Astrocyte of the cerebellum (primary cell): ENCODE measurements around the gene SLFN5.

Experiments used
- DNase-seq: peaks from one replicate; pipeline ENCODE4 v3.0.0-alpha.2; 2011; ENCODE audit warnings: low read depth
- H3K4me3 ChIP-seq: 2 replicates; pipeline ENCODE4 v1.5.1; 2011; ENCODE audit warnings: mild to moderate bottlenecking, low read depth, low read length, moderate library complexity
- in situ Hi-C: cut with HindIII; loops from 2 replicates; pipeline ENCODE4 v1.10.0; 2017; ENCODE audit warnings: low sequenced_read_pairs
- TF ChIP-seq, protein P1 (sequence below): IDR thresholded peaks from 2 replicates; pipeline ENCODE4 v1.5.1; 2012; ENCODE audit warnings: low read length, low read depth, moderate library complexity, mild to moderate bottlenecking; ENCODE audit errors: missing control alignments

Gene SLFN5

DNA sequence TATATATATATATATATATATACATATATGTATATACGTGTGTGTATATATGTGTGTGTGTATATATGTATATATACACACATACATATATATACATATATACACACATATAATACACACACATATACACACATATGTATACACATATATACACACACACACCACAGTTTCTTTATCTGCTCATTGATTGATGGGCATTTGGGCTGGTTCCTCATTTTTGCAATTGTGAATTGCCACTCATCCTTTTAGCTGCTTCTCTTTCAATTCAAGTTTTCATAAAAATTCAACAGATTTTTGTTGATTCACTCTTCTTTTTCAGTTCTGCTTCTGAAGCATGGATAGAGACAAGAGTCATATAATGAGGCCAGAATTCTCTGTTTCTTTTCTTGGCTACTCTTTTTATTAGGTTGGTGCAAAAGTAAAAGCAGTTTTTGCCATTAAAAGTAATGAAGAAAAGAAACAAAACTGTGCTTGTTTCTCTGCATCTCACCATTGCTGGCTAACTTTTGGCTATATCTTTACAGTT is 44.5 kb downstream of the SLFN5 start:
- TF ChIP-seq, protein P1, sequence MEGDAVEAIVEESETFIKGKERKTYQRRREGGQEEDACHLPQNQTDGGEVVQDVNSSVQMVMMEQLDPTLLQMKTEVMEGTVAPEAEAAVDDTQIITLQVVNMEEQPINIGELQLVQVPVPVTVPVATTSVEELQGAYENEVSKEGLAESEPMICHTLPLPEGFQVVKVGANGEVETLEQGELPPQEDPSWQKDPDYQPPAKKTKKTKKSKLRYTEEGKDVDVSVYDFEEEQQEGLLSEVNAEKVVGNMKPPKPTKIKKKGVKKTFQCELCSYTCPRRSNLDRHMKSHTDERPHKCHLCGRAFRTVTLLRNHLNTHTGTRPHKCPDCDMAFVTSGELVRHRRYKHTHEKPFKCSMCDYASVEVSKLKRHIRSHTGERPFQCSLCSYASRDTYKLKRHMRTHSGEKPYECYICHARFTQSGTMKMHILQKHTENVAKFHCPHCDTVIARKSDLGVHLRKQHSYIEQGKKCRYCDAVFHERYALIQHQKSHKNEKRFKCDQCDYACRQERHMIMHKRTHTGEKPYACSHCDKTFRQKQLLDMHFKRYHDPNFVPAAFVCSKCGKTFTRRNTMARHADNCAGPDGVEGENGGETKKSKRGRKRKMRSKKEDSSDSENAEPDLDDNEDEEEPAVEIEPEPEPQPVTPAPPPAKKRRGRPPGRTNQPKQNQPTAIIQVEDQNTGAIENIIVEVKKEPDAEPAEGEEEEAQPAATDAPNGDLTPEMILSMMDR = no peak
- H3K4me3 ChIP-seq = no peak overlapping the region
- DNase-seq = no peak
- in situ Hi-C loops = no loop called here

DNA sequence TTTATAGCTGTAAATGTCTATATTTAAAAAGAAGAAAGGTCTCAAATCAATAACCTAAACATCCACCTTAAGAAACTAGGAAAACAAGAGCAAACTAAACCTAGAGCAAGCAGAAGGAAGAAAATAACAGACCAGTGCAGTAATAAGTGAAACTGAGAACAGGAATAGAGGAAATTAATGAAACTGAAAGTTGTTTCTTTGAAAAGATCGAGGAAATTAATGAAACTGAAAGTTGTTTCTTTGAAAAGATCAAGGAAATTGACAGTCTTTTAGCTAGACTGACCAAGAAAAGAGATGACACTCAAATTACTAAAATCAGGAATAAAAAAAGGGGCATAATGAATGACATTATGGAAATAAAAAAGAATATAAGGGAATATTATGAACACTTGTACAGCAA is 46.4 kb downstream of the SLFN5 start:
- in situ Hi-C loops = no loop called here
- DNase-seq = no peak
- no peak overlapping the region for H3K4me3 ChIP-seq

DNA sequence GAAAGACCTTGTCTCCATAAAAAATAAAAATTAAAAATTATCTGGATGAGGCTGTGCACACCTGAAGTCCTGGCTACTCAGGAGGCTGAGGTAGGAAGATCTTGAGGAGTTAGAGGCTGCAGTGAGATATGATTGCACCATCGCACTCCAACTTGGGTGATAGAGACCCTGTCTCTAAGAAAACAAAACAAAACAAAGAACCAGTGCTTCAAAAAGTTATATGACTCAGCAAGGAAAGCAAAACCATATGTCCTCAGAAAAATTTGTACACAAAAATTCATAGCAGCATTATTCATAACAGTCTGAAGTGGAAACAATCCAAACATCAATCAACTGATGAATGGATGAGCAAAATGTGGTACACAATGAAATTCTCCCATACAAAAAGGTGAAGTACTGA is 48.9 kb downstream of the SLFN5 start:
- no peak for DNase-seq
- TF ChIP-seq, protein P1 = no peak
- in situ Hi-C loops = no loop called here
- no peak overlapping the region for H3K4me3 ChIP-seq

More for the DNA sequence above, 46.4 kb downstream of the SLFN5 start:
- TF ChIP-seq, protein P1 = no peak

DNA sequence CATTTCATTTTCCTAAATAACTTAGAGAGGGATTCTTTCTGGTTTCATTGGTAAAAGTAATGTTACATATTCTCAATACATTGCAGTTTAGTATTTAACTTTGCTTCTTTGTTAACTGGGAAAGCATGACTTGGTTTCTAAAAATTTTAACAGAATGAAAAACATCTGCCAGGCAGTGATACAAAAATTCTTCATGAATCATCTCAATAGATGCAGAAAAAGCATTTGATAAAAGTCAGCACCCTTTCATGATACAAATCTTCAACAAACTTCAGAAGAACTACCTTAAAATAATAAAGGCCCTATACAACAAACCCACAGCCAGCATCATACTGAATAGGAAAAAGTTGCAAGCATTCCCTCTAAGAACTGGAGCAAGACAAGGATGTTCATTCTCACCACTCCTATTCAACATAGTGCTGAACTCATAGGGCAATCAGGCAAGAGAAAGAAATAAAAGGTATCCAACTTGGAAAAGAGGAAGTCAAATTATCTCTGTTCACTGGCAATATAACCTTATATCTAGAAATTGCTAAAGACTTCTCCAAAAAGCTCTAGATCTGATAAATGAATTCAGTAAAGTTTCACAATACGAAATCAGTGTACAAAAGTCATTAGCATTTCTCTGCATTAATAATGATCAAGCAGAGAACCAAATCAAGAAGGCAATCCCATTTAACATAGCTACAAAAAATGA is 50.4 kb downstream of the SLFN5 start:
- H3K4me3 ChIP-seq = no peak overlapping the region
- TF ChIP-seq, protein P1 = no peak
- no peak for DNase-seq
- in situ Hi-C loops = no loop called here

DNA sequence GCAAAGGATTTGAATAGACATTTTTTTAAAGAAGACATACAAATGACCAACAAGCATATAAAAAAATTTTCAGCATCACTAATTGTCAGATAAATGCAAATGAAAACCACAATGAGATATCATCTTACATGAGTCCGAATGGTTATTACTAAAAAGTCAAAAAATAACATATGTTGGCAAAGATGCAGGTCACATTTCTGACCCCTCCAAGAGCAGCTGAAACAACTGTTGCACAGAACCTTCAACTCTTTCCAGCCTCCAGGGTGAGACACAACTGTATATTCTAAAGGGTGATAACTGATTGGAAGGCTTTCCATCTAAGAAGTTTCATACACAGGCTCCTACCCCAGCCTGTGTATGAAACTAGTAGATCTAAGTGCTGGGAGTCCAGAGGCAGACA is 51.9 kb downstream of the SLFN5 start:
- in situ Hi-C loops = no loop called here
- TF ChIP-seq, protein P1 = no peak
- H3K4me3 ChIP-seq = no peak overlapping the region
- no peak for DNase-seq

DNA sequence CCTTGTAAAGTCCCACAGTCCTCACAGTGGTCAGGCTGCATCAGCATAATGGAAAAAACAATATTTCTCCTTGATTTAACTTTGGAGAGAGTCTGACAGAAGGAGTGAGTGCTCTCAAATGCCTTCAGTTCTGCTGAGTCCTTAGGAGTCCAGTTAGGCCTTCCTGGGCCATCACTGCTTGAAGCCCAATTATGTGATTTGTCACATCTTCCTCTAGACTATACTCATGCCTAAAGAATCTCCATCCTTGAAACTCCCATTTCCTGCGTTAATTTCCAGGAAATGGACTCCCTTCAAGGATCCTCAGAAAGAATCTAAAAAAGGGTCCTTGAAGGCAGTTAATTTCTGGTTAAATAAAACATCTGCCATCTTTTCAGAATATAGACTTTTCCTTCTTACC is 52.8 kb downstream of the SLFN5 start:
- in situ Hi-C loops = no loop called here
- DNase-seq = no peak

More for the DNA sequence above, 52.8 kb downstream of the SLFN5 start:
- no peak overlapping the region for H3K4me3 ChIP-seq
- TF ChIP-seq, protein P1 = no peak
